Activated CD4-positive, alpha-beta T cell treated with anti-CD3 and anti-CD28 coated beads for 4 hours (primary cell): ENCODE measurements around the gene PHRF1.

ENCODE experiments used
- DNase-seq, 2 donors: peaks; one replicate each; pipeline ENCODE4 v3.0.0-alpha.2; 2020

Gene PHRF1

GRCh38 chr11:616320-617198, 40.3 kb downstream of the PHRF1 start:
- DNase-seq: no peak

DNA sequence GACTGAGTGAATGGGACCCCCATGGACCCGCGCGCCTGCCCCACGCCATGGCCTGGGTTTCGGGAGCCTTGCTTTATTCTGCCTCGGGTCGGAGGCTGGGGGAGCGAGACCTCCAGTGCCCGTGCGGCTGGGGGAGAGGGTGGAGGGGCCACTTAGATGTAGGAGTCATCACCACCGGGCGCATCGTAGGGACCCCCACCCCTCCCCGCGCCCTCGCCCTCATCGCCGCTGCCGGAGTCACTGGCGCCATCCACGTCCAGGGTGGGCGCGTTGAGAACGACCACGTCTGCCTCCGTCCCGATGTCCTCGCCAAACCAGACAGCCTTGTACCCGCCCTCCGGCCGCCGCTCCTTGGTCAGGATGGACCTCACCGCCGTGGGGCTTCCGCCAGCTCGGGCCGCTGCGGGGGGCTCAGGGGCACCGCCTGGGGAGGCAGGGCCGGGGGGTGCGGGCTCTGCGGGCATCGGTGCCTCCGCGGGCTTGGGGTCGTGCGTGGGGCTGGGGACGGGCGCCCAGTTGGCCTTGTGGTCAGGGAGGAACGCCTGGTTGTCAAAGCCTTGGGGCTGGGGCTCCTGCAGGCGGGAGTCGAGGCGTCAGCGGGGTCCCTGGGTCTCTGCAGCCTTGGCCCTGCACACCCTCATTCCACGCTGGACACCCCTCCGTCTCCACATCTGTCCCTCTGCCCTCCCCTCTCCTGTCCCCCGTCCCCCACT, 41.1 kb downstream of the PHRF1 start:
- DNase-seq: no peak

DNA sequence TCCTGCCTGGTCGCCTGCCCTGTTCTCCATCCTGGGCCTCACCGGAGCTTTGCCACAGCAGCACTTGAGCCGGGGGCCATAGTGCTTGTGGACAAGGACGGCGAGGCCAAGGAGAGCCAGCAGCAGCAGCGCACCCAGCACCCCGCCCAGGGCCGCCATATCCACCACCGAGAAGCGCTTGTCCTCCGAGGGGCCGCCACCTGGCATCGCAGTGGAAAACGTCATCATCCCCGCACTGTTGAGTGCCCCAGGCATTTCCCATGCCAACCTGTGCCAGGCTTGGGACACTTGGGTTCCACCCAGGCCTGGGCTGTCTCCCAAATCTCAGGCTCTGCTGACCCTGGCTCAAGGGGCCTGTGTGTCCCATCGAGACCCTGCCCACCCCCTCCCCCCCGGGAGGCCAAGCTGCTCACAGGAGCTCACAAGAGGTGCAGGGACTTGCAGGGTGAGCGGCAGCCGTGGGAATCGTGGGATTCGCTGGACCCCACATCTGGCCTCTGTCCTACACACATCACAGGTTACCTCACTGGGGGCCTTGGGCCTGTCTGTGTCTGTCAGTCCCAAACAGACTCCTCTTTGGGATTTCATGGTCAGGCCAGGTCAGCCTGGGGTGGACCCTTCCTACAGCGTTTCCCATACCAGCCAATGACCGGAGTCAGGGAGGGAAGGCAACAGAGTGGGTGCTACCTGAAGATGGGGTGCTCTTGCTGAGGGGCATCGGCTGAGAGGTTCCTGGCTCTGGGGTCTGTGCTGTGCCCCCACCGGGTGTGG, 41.8 kb downstream of the PHRF1 start:
- DNase-seq: no peak

DNA sequence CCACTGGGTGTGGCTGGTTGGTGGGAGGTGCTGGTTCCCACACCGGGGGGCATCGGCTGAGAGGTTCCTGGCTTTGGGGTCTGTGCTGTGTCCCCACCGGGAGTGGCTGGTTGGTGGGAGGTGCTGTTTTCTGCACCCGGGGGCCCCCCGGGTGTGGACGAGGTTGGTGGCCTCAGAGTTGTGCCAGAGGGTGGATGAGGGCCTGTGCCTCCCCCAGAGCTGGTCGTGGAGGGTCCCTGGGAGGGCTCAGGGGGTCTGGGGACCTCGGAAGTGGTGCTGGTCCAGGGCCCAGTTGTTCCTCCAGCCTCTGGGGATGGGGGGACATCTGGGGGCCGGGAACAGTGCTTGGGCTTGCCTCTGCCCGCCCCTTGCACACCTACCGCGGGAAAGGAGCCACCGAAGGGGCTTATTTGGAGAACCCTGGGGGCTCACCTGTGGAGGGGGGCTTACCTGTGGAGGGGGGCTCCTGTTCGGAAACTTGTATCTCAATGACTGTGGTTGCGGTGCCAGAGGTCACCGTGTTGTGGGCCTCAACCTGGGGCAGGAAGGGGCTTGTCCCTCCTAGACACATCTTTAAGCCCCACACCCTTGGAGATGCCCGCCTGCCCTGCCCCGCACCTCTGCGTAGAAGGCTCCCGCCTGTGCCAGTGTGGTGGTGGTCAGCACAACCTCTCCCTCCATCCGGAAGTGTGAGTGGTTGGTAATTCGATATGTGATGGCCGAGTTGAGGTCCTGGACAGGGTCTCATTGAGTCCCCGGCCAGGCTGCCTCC, 42.8 kb downstream of the PHRF1 start:
- no peak for DNase-seq

GRCh38 chr11:619628-620050, 43.4 kb downstream of the PHRF1 start:
- no peak for DNase-seq

- no peak for DNase-seq
Measured at GRCh38 chr11:620201-620600, 43.9 kb downstream of the PHRF1 start.

DNA sequence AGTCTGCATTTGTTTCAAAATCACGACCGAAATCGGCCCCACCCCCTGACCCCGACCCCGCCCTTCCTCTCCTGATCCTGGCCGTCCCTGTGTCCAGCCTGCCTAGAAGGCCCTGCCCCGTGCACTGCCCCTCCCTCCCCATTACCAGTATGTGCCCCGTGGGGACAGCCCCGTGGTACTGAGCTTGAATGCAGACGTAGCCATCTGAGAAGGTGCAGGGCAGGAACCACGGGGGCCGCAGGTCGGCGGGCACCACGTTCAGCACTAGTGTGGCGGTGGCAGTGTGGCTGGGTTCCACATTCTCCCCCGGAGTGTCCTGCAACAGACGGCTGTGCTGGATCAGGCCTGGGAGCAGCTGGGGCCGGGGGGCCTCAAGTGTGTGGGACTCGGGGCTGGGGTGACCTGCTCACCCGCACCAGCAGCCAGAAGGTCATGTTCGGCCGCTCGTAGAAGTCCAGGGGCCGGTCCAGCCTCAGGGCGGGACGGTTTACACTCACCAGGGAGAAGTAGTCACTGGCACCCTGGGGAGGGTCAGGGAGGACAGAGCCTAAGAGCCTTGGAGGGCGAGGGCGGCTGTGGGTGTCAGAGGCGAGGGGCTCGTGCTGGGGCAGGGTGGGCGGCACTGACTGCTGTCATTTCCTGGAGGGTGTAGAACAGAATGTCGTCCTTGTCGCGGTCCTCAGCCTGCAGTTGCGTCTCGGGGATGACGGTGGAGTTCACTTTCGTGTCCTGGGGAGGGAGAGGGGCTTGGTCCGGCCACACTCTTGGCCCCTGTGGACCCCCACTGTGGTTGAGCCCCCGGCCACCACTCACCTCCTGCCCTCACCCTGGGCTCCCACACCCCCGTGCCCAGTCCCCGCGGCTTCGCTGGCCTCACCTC, 44.9 kb downstream of the PHRF1 start:
- DNase-seq: no peak

- DNase-seq: no peak
Measured at GRCh38 chr11:621838-622237, 45.6 kb downstream of the PHRF1 start.

DNA sequence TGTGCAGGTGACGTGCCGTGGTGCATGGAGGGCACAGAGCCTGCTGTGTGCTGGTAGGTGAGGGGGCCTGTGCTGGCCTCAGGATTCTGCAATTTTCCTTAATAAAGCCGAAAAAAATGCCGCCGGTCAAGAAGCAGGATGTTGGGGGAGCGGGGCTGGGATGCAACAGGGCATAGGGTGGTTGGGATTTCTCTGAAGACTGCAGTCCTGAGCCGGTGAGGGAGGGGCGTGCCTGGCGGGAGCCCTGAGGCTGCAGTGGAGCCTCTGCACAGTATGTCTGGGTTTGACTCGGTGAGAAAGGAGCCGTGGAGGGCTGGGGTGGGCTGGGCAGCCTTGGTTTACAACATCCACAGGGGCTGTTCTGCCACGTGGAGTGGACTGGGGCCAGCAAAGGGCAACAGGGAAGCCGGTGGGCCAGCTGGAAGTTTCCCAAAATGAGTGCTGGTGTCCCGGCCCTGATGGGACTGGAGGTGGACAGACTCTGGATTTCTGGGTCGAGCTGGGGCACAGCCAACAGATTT, 47.1 kb downstream of the PHRF1 start:
- DNase-seq: no peak

DNA sequence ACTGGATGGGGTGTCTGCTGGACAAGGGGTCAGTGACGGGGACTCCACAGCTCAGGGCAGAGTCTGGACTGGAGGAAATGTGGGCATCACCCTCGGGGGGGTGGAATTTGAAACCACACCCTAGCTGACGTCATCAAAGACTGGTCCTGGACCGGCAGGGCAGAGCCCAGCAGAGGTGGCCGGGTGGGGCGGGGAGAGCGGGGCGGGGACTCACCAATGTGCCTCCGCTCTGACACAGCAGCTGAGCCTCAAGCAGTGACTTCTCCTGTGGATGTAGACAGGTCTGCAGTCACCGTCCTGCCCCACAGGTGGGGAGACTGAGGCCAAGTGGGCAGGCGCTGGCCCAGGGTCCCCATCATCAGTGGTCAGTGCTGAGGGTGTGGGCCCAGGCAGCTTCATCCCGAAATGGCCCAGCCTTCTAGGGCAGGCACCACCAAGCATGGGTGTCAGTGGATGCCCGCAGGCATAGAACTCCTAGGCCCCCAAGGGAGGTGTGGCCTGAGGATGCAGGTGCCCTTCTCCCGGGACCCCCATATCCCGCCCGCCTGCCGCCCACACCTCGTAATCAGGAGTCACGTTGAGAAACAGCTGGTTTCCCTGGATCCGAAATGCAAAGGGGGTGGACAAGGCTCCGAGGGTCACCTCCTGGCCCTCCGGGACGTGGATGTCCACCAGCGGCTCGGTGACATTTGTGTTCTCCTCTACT, 47.9 kb downstream of the PHRF1 start:
- DNase-seq: no peak

DNA sequence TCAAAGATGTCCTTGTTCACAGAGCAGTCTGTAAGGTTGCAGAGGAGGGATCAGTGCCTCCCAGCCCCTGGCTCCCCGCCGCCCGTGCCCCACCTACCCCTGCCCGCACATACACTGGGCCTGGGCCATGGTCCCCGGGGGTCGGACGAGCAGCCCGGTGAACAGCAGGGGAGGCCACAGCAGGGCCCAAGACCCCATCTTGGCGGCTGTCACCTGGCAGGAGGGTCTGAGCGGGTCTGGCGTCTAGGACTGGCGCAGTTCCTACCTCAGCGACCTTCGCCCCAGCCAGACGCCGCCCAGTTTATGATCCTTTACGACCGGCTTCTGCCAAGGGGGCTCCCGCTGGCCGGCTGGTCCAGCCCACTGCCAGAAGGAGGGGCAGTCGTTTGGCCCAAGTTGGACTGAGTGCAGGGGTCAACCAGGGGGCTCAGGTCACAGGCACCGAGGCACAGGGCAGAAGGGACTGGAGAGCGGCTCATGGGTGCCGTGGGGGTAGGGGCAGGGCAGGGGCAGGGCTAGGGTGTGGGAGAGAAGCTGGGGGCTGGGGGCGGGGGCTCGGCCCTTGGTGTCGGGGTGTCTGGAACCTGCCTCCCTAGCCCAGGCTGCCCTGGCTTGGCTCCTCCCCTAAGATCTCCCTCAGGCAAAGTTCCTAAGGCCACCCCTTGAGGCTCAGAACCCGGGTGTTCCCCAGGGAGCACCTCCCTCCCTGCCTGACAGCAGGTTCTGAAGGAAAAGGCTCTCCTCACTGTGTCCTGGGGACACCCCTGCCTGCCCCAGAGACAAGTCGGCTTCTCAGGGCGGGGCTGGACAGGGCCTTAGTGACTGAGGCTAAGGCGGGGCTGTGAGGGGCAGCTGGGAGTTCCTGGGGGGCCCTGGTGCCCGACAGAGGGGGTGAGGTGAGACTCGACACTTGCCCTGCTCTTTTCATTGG, 48.7 kb downstream of the PHRF1 start, which contains the start of gene CDHR5:
TSS of gene CDHR5 (minus strand) at position 251 of the 931 bp plus-strand sequence. CDS start at position 198, 53 bp downstream.
- no peak for DNase-seq

GRCh38 chr11:625636-626268, 49.5 kb downstream of the PHRF1 start:
- no peak for DNase-seq

GRCh38 chr11:626475-627307, 50.4 kb downstream of the PHRF1 start, which contains the start of gene SCT:
TSS of gene SCT (minus strand) at chr11:627181. CDS start at chr11:627143, 38 bp downstream.
- no peak for DNase-seq

DNA sequence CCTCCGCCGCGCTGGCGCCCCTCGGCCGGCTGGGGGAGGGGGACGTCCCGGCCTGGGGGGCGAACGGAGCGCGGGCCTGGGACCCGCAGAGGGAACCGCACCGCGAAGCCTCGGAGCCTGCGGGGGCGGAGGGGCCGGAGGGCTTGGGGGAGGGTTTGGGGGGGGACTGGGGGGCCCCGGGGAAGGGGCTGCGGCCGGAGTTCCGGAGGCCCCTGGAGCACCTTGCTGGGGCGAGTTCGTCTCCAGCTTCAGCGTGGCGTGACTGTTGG, 51.0 kb downstream of the PHRF1 start:
- DNase-seq: no peak

GRCh38 chr11:628056-628455, 51.8 kb downstream of the PHRF1 start:
- no peak for DNase-seq

GRCh38 chr11:629237-629583, 52.9 kb downstream of the PHRF1 start:
- DNase-seq: no peak

DNA sequence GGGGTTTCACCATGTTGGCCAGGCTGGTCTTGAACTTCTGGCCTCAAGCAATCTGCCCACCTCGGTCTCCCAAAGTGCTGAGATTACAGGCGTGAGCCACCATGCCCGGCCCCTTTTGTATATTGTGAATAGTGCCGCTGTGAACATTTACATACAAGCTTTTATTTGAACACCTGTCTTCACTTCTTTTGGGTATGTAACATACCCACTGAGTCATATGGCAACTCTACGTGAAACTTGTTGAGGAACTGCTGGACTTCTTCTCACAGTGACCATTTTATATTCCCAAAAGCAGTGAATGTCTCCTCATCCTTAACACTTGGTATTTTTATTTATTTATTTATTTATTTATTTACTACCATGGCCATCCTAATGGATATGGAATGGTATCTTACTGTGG, 54.6 kb downstream of the PHRF1 start:
- no peak for DNase-seq

GRCh38 chr11:635945-636510, 59.8 kb downstream of the PHRF1 start:
- no peak for DNase-seq
